ENCODE measurements around the gene CYP1A1. TPM values are rescaled to one million over a fixed set of nuclear protein-coding genes. Genes with fewer than 3 reads are reported as not detected.

The CYP1A1 gene
- total RNA-seq, 1 experiment from 2014 or later: 0.26 TPM

- TF ChIP-seq ZMAT4 (CRISPR knock-in tag; IDR thresholded peaks at IDR 0.05): no peak
- no peak for TF ChIP-seq ZBTB21 (CRISPR knock-in tag; IDR thresholded peaks at IDR 0.05; ENCODE audit: borderline replicate concordance)
These were observed 48.0 kb upstream of the CYP1A1 start (continued) for GRCh38 chr15:74773329-74773728.

- DNase-seq (ENCODE audit: low spot score) (no peak), ATAC-seq (no peak)
- no peak for TF ChIP-seq ZBTB21 (CRISPR knock-in tag; IDR thresholded peaks at IDR 0.05; ENCODE audit: borderline replicate concordance)
- TF ChIP-seq STAT6 (CRISPR knock-in tag; conservative IDR thresholded peaks at IDR 0.05; ENCODE audit: low read depth): no peak
- TF ChIP-seq E2F1 (CRISPR knock-in tag; IDR thresholded peaks at IDR 0.05): no peak
- no peak for TF ChIP-seq CREM (CRISPR knock-in tag; IDR thresholded peaks at IDR 0.05)
- TF ChIP-seq CREB1 (CRISPR knock-in tag; IDR thresholded peaks at IDR 0.05): no peak
- TF ChIP-seq TCF7 (CRISPR knock-in tag; IDR thresholded peaks at IDR 0.05; ENCODE audit: low read depth): no peak
- TF ChIP-seq TEAD1 (CRISPR knock-in tag; IDR thresholded peaks at IDR 0.05): no peak
- TF ChIP-seq SMAD3 (CRISPR knock-in tag; IDR thresholded peaks at IDR 0.05; ENCODE audit: borderline replicate concordance): no peak
- TF ChIP-seq PREB (CRISPR knock-in tag; IDR thresholded peaks at IDR 0.05; ENCODE audit: borderline replicate concordance): no peak
- no peak for TF ChIP-seq AFF4 (CRISPR knock-in tag; IDR thresholded peaks at IDR 0.05; ENCODE audit: borderline replicate concordance)
- no peak for TF ChIP-seq IRF1 (CRISPR knock-in tag; IDR thresholded peaks at IDR 0.05)
- TF ChIP-seq AR (CRISPR knock-in tag; IDR thresholded peaks at IDR 0.05): no peak
- ChIA-PET CTCF (interaction anchor here (0.6 to 12.6 kb wide), 60 partner anchors 11 to 537 kb away, joined by 3 to 409 read pairs (median 5); partner anchors contain the start of genes ARID3B, CLK3, COX5A and CPLX3), POLR2A (interaction anchor here (1.6 kb wide), 1 partner anchor 10 kb away, joined by 8 read pairs; no protein-coding TSS in a partner anchor)
- Mint-ChIP-seq H3K36me3 (no peaks in the 10 kb centered on the region), H3K27ac (no peak overlapping the region), H3K9me3 (no peaks in the 10 kb centered on the region), H3K4me1 (peaks cover 26% of the 10 kb centered on the region), H3K27me3 (ENCODE audit: low read depth) (peaks cover 21% of the 10 kb centered on the region), H3K4me3 (no peak overlapping the region)
These were observed 45.0 kb upstream of the CYP1A1 start for GRCh38 chr15:74770211-74770903.
